HG02642 (cell line): Measurements from ENCODE around the gene SEPTIN10.

Experiments used
- ATAC-seq: cut with Tn5 transposase; IDR thresholded peaks from one replicate; pipeline ENCODE4 v1.9.1; 2021; ENCODE audit warnings: mild to moderate bottlenecking; ENCODE audit not compliant: unreplicated experiment, poor library complexity

SEPTIN10 gene

GRCh38 chr2:109526442-109526970, 87.3 kb downstream of the SEPTIN10 start:
- no peak for ATAC-seq

- no peak for ATAC-seq
Observed at GRCh38 chr2:109525836-109526235, 87.9 kb downstream of the SEPTIN10 start.

- no peak for ATAC-seq
Observed at GRCh38 chr2:109523536-109524361, 90.0 kb downstream of the SEPTIN10 start.

- ATAC-seq = no peak
Observed at GRCh38 chr2:109523121-109523520, 90.6 kb downstream of the SEPTIN10 start.

DNA sequence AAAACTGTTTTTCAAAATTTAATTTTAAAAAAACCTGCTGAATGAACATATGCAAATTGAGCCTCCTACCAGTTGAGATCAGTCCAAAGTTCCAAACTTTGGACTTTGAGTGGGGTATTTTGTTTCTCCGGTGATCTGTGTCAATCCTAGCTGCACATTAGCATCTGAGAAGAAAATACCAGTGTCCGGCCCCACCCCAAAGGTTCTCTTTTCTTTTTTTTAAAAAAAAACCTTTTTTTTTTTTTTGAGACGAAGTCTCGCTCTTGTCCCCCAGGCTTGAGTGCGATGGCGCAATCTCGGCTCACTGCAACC, 91.7 kb downstream of the SEPTIN10 start:
- no peak for ATAC-seq

DNA sequence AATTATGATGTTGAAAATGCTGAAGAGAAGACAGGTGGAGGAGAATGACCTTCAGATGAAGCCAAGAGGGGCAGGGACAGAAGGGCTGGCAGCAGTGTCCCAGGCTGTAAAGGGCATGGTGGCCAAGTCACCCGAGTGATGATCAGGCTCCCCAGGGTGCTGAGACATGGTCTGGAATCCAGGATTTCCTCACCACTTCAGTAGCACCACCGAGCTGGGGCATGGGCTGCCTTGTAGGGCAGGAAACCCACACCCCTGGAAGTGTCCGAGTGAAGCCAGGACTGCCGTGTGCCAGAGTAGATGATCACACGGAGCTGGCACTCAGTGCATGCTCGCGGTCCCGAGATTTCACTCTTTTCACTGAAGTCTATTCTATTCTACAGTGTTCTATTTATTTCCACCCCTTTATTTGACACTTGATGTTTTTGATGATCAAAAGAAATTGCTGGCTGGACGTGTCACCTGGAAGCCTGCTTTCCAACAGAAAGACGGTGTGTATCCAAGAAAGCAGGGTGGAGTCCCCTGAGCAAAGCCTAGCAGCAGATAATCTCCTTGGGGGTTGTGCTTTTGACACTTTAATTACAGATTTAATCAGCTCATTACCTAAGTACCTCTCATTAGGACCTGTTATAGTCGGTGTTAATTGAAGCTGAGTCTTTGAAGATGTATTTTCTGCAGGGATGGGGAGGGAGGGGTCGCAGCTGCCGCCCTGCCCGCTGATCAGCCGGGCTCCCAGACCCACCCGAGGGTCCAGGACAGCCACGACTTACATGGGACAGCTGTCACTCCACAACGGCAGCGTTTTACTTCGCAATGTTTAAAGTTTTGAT, 92.3 kb downstream of the SEPTIN10 start:
- ATAC-seq = no peak

- no peak for ATAC-seq
Observed at GRCh38 chr2:109519513-109519912, 94.3 kb downstream of the SEPTIN10 start.

GRCh38 chr2:109517118-109517889, 96.5 kb downstream of the SEPTIN10 start:
- no peak for ATAC-seq

DNA sequence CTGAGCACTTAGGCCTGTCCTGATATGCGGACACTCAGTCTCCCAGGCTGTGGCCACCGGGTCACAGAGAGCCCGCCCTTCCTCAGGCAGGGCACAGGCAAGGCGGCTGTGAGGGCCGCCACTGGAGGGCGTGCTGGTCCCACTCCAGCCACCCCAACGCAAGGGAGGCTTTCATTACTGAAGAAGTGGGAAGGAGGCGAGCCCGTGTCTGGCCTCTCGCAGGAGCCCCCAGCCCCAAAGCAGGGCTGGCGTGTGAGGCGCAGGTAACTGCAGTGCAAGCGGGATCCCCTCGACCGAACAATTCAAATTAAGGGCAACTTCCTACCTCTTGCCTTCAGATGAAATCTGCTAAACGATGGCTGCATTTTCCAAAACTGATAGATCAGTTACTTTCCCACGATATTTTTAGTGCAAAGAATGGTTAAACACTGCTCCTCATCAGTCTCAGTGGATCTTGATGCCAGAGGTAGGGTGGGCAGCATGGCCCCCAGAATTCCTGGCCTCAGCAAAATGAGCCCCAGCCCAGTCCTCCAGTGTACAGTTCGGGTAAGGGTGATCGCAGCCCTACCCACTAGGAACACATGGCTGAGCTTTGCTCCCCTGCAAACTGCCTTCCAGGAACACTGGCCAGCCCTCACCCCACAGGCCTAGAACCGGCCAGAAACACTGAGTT, 97.2 kb downstream of the SEPTIN10 start:
- ATAC-seq = no peak

DNA sequence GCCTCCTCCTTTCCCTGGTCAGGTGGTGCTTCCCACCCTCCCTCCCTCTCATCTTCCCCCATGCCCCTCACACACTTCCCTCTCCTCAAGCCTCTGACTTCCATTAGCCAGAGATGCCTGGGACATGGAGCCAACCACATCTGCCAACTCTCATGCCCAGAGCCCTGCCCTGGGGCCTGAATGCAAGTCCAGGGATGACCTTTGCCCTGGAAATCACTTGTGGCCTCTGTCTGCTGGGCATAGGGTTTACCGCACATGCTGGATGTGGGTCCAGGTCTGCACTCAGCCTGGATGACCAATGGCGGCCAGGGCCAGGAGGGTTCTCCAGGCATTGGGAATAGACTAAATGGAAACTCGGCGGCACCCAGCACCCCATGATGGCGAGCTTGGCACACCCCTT, 98.9 kb downstream of the SEPTIN10 start:
- no peak for ATAC-seq

GRCh38 chr2:109513749-109514588, 99.8 kb downstream of the SEPTIN10 start:
- ATAC-seq = peak; percentile 74

DNA sequence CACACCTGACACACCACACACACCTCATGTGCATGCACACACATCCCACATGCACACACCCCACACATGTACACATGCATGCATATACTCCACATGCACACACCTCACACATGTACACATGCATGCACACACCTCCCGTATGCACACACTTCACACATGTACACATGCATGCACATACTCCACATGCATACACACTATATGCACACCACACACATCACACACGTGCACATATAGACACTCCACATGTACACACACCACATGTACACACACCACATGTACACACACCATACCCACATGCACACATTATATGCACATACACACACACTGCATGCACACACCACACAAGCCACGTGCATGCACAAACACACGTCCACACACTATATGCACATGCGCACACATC, 100.5 kb downstream of the SEPTIN10 start:
- no peak for ATAC-seq

DNA sequence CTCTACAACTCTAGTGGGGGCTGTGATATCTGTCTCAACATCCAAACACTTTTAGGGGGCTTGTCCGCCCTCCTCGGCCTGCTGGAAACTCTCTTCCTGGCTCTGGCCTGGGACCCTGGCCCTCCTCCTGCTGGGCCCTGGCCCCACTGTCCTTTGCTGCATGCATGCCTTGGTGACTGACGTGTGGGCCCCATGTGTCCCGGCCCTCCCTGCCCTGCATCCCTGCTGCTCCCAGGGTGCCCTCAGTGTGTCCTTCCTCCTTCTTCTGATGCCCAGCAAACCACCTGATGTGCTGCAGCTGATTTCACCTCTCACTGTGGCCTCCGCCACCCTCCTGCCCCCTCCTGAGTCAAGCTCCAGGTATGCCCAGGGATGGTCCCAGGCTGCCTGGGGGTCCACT, 101.7 kb downstream of the SEPTIN10 start:
- ATAC-seq = no peak

DNA sequence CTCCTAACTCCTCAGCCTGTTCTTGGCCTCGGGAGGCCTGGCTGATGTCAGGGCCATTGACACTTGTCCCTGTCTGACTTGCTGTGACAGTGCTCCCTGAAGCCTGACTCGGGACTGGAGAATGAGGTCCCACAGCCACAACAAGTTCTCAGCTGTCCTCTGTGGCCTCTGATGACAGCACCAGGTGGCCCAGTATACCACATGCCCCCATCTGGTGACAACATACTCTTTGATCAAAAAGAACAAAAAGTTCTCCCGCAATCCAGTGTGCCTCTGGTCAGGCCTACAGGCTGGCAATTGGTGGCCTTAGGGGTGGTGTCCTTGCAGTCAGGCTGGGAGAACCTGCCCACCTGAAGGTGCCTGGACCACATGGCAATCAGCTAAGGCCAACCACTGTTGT, 102.6 kb downstream of the SEPTIN10 start:
- ATAC-seq = no peak

DNA sequence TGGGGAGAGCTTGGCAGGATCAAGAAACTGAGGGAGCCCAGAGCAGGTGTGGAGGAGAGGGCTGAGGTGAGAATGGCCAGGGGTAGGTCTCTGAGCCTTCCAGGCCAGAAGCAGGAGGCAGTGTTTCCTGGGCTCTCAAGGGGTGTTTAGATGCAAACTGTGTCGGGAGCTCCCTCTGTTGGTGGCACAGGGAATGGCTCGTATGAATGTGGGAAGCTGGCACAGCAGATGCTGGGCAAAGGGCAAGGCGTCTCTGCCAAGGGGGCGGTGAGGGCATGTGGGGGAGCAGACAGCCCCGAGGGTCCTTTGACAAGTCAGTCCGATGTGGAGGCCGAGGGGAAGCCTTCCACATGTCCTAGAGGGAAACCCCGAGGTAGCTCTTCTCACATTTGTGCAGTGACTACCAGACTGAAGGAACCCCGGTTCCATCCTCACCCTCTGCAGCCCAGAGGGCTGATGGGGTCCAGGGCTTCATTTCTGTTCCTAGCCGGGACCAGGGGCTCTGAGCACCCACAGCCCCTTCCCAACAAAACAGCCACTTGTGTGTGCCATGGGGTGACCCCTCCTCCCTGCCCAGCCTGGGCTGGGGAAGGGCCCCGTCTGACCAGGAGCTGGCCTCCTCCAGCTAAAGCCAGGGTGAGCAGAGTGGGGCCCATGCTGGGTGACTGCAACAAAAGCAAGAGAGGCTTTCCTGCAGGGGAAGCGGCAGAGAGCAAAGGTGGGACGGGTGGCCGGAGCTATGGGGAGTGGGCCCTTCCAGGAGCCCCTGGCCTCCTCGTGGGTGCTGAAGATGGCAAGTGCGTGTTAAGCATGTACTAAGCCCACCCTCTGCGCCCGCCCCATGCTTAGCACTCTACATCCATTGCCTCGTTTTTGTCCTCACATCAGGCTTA, 103.4 kb downstream of the SEPTIN10 start:
- peak; percentile 32 for ATAC-seq

DNA sequence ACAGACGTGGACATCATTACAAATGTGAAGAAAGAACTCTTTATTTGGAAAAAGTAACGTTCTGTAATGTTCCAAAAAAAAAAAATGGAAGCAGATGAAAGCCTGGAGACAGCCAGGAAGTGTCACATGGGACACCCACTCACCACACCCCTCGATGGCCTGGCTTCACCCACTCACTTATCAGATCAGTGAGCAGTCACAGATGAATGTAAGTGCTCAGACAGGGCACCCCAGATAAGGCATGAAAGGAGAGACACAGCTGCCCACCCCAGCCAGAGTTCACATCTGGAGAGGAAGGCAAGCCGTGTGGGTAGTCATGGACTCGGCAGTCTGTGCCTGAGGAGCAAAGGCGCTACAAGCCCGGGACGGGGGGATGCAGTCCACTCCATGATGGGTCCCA, 105.2 kb downstream of the SEPTIN10 start:
- no peak for ATAC-seq

- ATAC-seq = no peak
Observed at GRCh38 chr2:109507828-109508227, 105.9 kb downstream of the SEPTIN10 start.

DNA sequence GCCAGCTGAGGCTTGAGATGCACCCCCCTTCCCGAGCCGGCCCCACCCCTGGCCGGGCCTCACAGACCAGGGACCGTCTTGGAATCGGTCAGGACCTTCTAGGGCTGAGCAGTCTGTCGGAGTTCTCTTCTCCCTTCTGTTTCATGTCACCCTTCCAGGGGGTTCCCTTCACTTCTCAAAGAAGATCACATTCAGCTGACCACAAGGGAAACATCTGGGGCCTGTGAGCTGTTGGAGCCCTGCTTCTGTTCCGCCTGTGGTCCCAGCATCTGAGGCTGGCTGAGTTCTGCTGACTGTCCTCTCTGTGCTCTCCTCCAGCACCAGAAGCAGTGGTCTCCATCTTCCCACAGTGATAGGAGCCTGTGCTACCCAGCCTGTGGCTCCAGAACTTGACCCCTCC, 106.5 kb downstream of the SEPTIN10 start:
- ATAC-seq = no peak
